SIG-M5 (cell line): ENCODE results near the gene ZNF695.

Experiments used
- DNase-seq: peaks from one replicate; lab custom pipeline; 2025; lab: John Stamatoyannopoulos, UW

ZNF695 gene

DNA sequence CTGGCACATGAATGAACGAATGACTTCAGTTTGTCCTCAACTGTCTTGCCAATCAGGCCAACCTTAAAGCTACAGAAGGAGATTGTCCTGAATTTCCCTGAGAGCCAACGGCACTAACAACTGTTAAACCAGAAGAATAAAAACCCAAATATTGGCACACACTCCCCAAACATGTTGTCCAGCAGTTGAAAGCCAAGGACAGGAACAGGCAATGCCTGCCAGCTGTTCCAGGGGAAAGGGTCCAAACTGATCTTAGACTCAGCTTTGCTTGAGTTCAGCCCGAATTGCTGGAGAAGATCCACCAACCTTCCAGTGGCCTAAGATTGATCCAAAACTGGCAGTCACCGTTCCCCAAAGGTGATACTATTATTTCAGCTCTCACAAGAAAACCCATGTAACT, 53.7 kb downstream of the ZNF695 start:
- DNase-seq = no peak

GRCh38 chr1:246951413-246951812, 56.4 kb downstream of the ZNF695 start:
- DNase-seq = no peak

DNA sequence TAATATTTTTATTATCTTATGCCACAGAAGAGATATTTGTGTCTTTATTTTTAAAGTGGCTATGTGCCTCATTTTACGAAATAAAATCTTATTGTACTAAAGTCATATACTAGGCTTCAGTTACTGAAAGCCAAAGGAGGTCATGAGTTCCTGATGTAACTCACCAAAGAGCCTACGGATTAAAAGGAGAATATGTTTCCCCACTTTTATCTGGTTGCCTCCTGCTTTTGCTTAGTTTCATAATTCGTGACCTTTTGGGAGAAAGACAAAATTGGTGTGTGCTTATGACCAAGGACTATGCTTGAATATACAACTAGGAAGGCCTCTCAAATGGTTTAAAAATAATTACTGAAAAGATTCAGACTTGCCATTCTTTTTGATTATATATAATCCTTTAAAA, 57.9 kb downstream of the ZNF695 start:
- no peak for DNase-seq

GRCh38 chr1:246947255-246947654, 60.6 kb downstream of the ZNF695 start:
- DNase-seq = no peak

DNA sequence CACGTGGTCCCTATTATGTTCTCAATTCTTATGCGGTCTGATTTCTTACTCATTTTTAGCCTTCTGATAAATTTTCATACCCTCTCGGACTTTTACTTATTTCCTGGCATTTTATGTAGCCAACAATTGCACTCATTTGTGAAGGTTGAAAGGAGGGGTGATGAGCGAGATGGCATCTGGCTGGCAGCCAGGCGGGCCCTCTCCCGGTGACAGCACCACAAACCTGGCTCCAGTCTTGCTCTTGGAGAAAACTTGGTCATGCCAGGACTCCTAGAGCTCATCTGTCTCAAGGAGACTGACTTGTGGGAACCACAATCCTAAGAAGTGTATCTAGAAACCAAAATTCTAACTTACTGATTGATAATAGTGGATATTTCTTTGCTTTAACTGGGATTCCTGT, 61.5 kb downstream of the ZNF695 start:
- no peak for DNase-seq
